Mucosa of descending colon (tissue), 3 donors: ENCODE measurements around the gene TSR3. TPM values are rescaled to one million over a fixed set of nuclear protein-coding genes. Genes with fewer than 3 reads are reported as not detected.

ENCODE experiments used
- ATAC-seq: fragments of 200-7000 bp; cut with Tn5 transposase; one replicate; pipeline ENCODE4 v1.9.1; 2020; ENCODE audit warnings: mild to moderate bottlenecking, moderate library complexity
- DNase-seq, 3 donors: peaks; one replicate each; pipeline ENCODE4 v3.0.0-alpha.2; 2020
- H3K36me3 ChIP-seq: fragments of 200-600 bp; one replicate; pipeline ENCODE4 v1.8.0; 2021; ENCODE audit warnings: low read depth, mild to moderate bottlenecking
- H3K4me1 ChIP-seq: fragments of 200-600 bp; one replicate; pipeline ENCODE4 v1.8.0; 2021; ENCODE audit warnings: low read depth, mild to moderate bottlenecking
- H3K4me3 ChIP-seq: fragments of 200-600 bp; one replicate; pipeline ENCODE4 v1.8.0; 2021; ENCODE audit warnings: mild to moderate bottlenecking
- H3K9me3 ChIP-seq: fragments of 200-600 bp; one replicate; pipeline ENCODE4 v1.8.0; 2021; ENCODE audit warnings: mild to moderate bottlenecking
- CTCF ChIP-seq: fragments of 200-600 bp; IDR thresholded peaks from one replicate; pipeline ENCODE4 v1.8.0; 2022; ENCODE audit warnings: antibody characterized with exemption, mild to moderate bottlenecking
- intact Hi-C, 2 donors: fragments of 100-400 bp; cut with DNase I in 1 of 2; cut with micrococcal nuclease in 1 of 2; formaldehyde crosslinking; loops; one replicate each; pipeline versions ENCODE4 v1.11.0 to v1.11.1; 2022; cut with DNase I, micrococcal nuclease
- total RNA-seq, 3 donors: library from RNA; stranded (reverse); fragmentation: NEBNext Ultra II Directional in 2 of 3; extraction: Animal tissue kit (Norgen Biotek cat#: 25700) in 2 of 3; gene quantifications; one replicate each; pipeline versions ENCODE4 v1.2.1 to v1.2.4, GENCODE V29; 2021 to 2023
- donor health status: DM: no; HTN: no; CAD: no; lungs with moderate emphysema.
- donor health status: DM: no; HTN: no; CAD: no.
- donor health status: DM: no; HTN: yes; CAD: no.

Gene TSR3
- total RNA-seq, 3 donors from 2014 or later: 46.4 to 57.2 (median 54.1) TPM

GRCh38 chr16:1375298-1375640 is 23.6 kb upstream of the TSR3 start:
- H3K9me3 ChIP-seq: no peaks in the 10 kb centered on the region
- no peaks in the 10 kb centered on the region for H3K36me3 ChIP-seq
- peaks cover 8% of the 10 kb centered on the region for H3K4me1 ChIP-seq
- no peak overlapping the region for H3K4me3 ChIP-seq
- intact Hi-C loops: no loop called here
- DNase-seq (no peak), ATAC-seq (no peak)
- no peak for TF ChIP-seq CTCF

- peaks cover 8% of the 10 kb centered on the region for H3K4me1 ChIP-seq
- no peaks in the 10 kb centered on the region for H3K36me3 ChIP-seq
- DNase-seq (no peak), ATAC-seq (no peak)
- intact Hi-C loops: no loop called here
- TF ChIP-seq CTCF: no peak
- H3K4me3 ChIP-seq: no peak overlapping the region
- no peaks in the 10 kb centered on the region for H3K9me3 ChIP-seq
These were observed 23.0 kb upstream of the TSR3 start for GRCh38 chr16:1374418-1375297.

DNA sequence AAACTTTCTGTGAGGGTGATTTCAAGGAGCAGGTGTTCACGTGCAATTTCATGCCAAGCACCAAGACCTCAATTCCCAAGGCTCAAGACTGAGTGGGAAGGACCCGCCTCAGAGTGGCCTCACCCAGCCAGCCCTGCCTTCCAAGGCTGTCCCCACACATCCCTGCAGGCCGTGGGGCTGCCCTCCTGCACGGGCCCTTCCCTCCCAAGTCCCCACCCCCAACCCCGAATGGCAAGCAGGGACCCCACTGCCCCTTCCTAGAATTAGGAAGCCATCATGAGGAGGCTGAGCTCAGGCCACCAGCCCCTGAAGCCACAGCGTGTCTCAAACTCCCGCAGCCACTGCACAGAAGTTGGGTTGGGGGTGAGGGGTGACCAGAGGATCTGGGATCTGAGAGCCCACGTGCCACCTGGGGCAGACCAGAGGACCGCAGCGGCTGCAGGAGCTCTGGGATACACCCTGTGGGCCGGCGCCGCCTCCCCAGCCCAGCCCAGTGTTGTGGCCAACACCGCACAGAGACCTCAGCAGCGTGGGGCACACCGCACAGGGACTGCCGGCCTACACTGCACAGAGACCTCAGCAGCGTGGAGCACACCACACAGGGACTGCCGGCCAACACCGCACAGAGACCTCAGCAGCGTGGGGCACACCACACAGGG is 20.7 kb upstream of the TSR3 start:
- TF ChIP-seq CTCF: no peak
- intact Hi-C loops: no loop called here
- no peak for ATAC-seq
- Histone ChIP-seq H3K36me3 (no peaks in the 10 kb centered on the region), H3K4me1 (no peaks in the 10 kb centered on the region), H3K4me3 (no peak overlapping the region), H3K9me3 (no peaks in the 10 kb centered on the region)
- no peak for DNase-seq

GRCh38 chr16:1371054-1371978 is 19.6 kb upstream of the TSR3 start:
- TF ChIP-seq CTCF: no peak
- no peaks in the 10 kb centered on the region for H3K4me1 ChIP-seq
- H3K36me3 ChIP-seq: peaks cover 5% of the 10 kb centered on the region
- H3K4me3 ChIP-seq: no peak overlapping the region
- no peak for DNase-seq
- no peak for ATAC-seq
- intact Hi-C loops: no loop called here
- no peaks in the 10 kb centered on the region for H3K9me3 ChIP-seq

- Histone ChIP-seq H3K4me3 (no peak overlapping the region), H3K36me3 (peaks cover 5% of the 10 kb centered on the region), H3K4me1 (no peaks in the 10 kb centered on the region), H3K9me3 (no peaks in the 10 kb centered on the region)
- intact Hi-C loops: no loop called here
- no peak for TF ChIP-seq CTCF
- no peak for DNase-seq
- no peak for ATAC-seq
These were observed 16.0 kb upstream of the TSR3 start for GRCh38 chr16:1367486-1368174.
